ENCODE measurements around the gene WSB2. TPM values are rescaled to one million over a fixed set of nuclear protein-coding genes. Genes with fewer than 3 reads are reported as not detected.

The WSB2 gene
- total RNA-seq, 2 experiments from 2014 or later = 44.3 to 46.4 TPM

- H3K27me3 Mint-ChIP-seq = no peaks in the 10 kb centered on the region
- ChIA-PET CTCF (interaction anchor here (0.8 to 2.3 kb wide), 4 partner anchors 10 to 15 kb away, joined by 3 to 5 read pairs (median 4); no protein-coding TSS in a partner anchor), POLR2A (no interaction called here)
- H3K36me3 Mint-ChIP-seq (ENCODE audit: low read depth) = peaks cover 51% of the 10 kb centered on the region
- H3K9me3 Mint-ChIP-seq = peaks cover 2% of the 10 kb centered on the region
- H3K27ac Mint-ChIP-seq = no peak overlapping the region
- H3K4me3 Mint-ChIP-seq = no peak overlapping the region
- no peak for DNase-seq
- H3K4me1 Mint-ChIP-seq = peaks cover 11% of the 10 kb centered on the region
These were observed 16.9 kb downstream of the WSB2 start for GRCh38 chr12:118044075-118044474.

- H3K36me3 Mint-ChIP-seq (ENCODE audit: low read depth) = peaks cover 58% of the 10 kb centered on the region
These were observed 18.9 kb downstream of the WSB2 start for GRCh38 chr12:118042091-118042490.

GRCh38 chr12:118038137-118038536 lies 22.8 kb downstream of the WSB2 start:
- Mint-ChIP-seq H3K4me1 (peaks cover 25% of the 10 kb centered on the region), H3K4me3 (no peak overlapping the region), H3K9me3 (peaks cover 2% of the 10 kb centered on the region), H3K27me3 (no peaks in the 10 kb centered on the region), H3K27ac (no peak overlapping the region), H3K36me3 (ENCODE audit: low read depth) (peaks cover 71% of the 10 kb centered on the region)
- POLR2A ChIA-PET = no interaction called here
- no peak for DNase-seq
- CTCF ChIA-PET = interaction anchor here (1.1 kb wide), 1 partner anchor 26 kb away, joined by 4 read pairs; no protein-coding TSS in a partner anchor

More at GRCh38 chr12:118042091-118042490, 18.9 kb downstream of the WSB2 start:
- DNase-seq = no peak
- Mint-ChIP-seq H3K27me3 (no peaks in the 10 kb centered on the region), H3K4me3 (no peak overlapping the region), H3K9me3 (peaks cover 2% of the 10 kb centered on the region), H3K27ac (no peak overlapping the region), H3K4me1 (peaks cover 11% of the 10 kb centered on the region)
- CTCF ChIA-PET = no interaction called here
- POLR2A ChIA-PET = no interaction called here

- no peak for DNase-seq
- POLR2A ChIA-PET = no interaction called here
- peaks cover 26% of the 10 kb centered on the region for H3K4me1 Mint-ChIP-seq
- no peak overlapping the region for H3K27ac Mint-ChIP-seq
- peaks cover 67% of the 10 kb centered on the region for H3K36me3 Mint-ChIP-seq (ENCODE audit: low read depth)
- no peaks in the 10 kb centered on the region for H3K27me3 Mint-ChIP-seq
- CTCF ChIA-PET = no interaction called here
- no peak overlapping the region for H3K4me3 Mint-ChIP-seq
- H3K9me3 Mint-ChIP-seq = peaks cover 2% of the 10 kb centered on the region
These were observed 24.1 kb downstream of the WSB2 start for GRCh38 chr12:118036672-118037411.

GRCh38 chr12:118035190-118036041 lies 25.6 kb downstream of the WSB2 start:
- ChIA-PET POLR2A (interaction anchor here (0.7 kb wide), 1 partner anchor 160 kb away, joined by 3 read pairs; no protein-coding TSS in a partner anchor), CTCF (interaction anchor here (0.6 to 1.5 kb wide), 3 partner anchors 15 to 161 kb away, joined by 3 to 5 read pairs (median 4); no protein-coding TSS in a partner anchor)
- H3K4me3 Mint-ChIP-seq = no peak overlapping the region
- no peaks in the 10 kb centered on the region for H3K9me3 Mint-ChIP-seq
- H3K27ac Mint-ChIP-seq = peak overlapping the region; percentile 46
- H3K4me1 Mint-ChIP-seq = peaks cover 26% of the 10 kb centered on the region
- no peak for DNase-seq
- peaks cover 62% of the 10 kb centered on the region for H3K36me3 Mint-ChIP-seq (ENCODE audit: low read depth)
- no peaks in the 10 kb centered on the region for H3K27me3 Mint-ChIP-seq

- no peak overlapping the region for H3K4me3 Mint-ChIP-seq
- ChIA-PET CTCF (interaction anchor here (1.4 to 1.5 kb wide), 2 partner anchors 16 to 30 kb away, joined by 3 to 4 read pairs; no protein-coding TSS in a partner anchor), POLR2A (interaction anchor here (0.7 kb wide), 1 partner anchor 159 kb away, joined by 3 read pairs; no protein-coding TSS in a partner anchor)
- H3K36me3 Mint-ChIP-seq (ENCODE audit: low read depth) = peaks cover 68% of the 10 kb centered on the region
- H3K27me3 Mint-ChIP-seq = no peaks in the 10 kb centered on the region
- no peak overlapping the region for H3K27ac Mint-ChIP-seq
- H3K9me3 Mint-ChIP-seq = no peaks in the 10 kb centered on the region
- DNase-seq = no peak
- H3K4me1 Mint-ChIP-seq = peaks cover 26% of the 10 kb centered on the region
These were observed 26.4 kb downstream of the WSB2 start for GRCh38 chr12:118034429-118035189.

GRCh38 chr12:118033902-118034301 lies 27.1 kb downstream of the WSB2 start:
- ChIA-PET POLR2A (no interaction called here), CTCF (interaction anchor here (0.9 to 1.4 kb wide), 2 partner anchors 11 to 17 kb away, joined by 3 to 5 read pairs; no protein-coding TSS in a partner anchor)
- Mint-ChIP-seq H3K27me3 (no peaks in the 10 kb centered on the region), H3K27ac (peak overlapping the region; percentile 71), H3K9me3 (no peaks in the 10 kb centered on the region), H3K36me3 (ENCODE audit: low read depth) (peaks cover 66% of the 10 kb centered on the region), H3K4me3 (no peak overlapping the region), H3K4me1 (peaks cover 26% of the 10 kb centered on the region)
- no peak for DNase-seq

- Mint-ChIP-seq H3K4me3 (no peak overlapping the region), H3K4me1 (peaks cover 26% of the 10 kb centered on the region), H3K27me3 (no peaks in the 10 kb centered on the region), H3K27ac (peak overlapping the region; percentile 46), H3K9me3 (no peaks in the 10 kb centered on the region), H3K36me3 (ENCODE audit: low read depth) (peaks cover 63% of the 10 kb centered on the region)
- no peak for DNase-seq
- POLR2A ChIA-PET = no interaction called here
- CTCF ChIA-PET = interaction anchor here (0.9 to 1.1 kb wide), 2 partner anchors 11 kb away, joined by 3 to 5 read pairs; no protein-coding TSS in a partner anchor
These were observed 27.7 kb downstream of the WSB2 start for GRCh38 chr12:118033323-118033722.

- H3K27me3 Mint-ChIP-seq = no peaks in the 10 kb centered on the region
- H3K9me3 Mint-ChIP-seq = no peaks in the 10 kb centered on the region
- ChIA-PET CTCF (interaction anchor here (1.1 kb wide), 2 partner anchors 13 to 24 kb away, joined by 3 read pairs; no protein-coding TSS in a partner anchor), POLR2A (interaction anchor here (0.6 kb wide), 1 partner anchor 25 kb away, joined by 5 read pairs; no protein-coding TSS in a partner anchor)
- H3K4me1 Mint-ChIP-seq = peaks cover 26% of the 10 kb centered on the region
- H3K36me3 Mint-ChIP-seq (ENCODE audit: low read depth) = peaks cover 65% of the 10 kb centered on the region
- no peak overlapping the region for H3K4me3 Mint-ChIP-seq
- no peak for DNase-seq
- H3K27ac Mint-ChIP-seq = no peak overlapping the region
These were observed 28.8 kb downstream of the WSB2 start for GRCh38 chr12:118032188-118032587.

GRCh38 chr12:118029166-118029565 lies 31.8 kb downstream of the WSB2 start:
- H3K4me1 Mint-ChIP-seq = peaks cover 8% of the 10 kb centered on the region
- ChIA-PET CTCF (interaction anchor here (1.3 kb wide), 1 partner anchor 21 kb away, joined by 4 read pairs; no protein-coding TSS in a partner anchor), POLR2A (no interaction called here)
- no peak overlapping the region for H3K4me3 Mint-ChIP-seq
- no peaks in the 10 kb centered on the region for H3K27me3 Mint-ChIP-seq
- H3K9me3 Mint-ChIP-seq = no peaks in the 10 kb centered on the region
- H3K27ac Mint-ChIP-seq = no peak overlapping the region
- H3K36me3 Mint-ChIP-seq (ENCODE audit: low read depth) = peaks cover 68% of the 10 kb centered on the region
- DNase-seq = no peak

GRCh38 chr12:118025168-118025567 lies 35.8 kb downstream of the WSB2 start:
- no peak overlapping the region for H3K4me3 Mint-ChIP-seq
- CTCF ChIA-PET = no interaction called here
- no peak overlapping the region for H3K27ac Mint-ChIP-seq
- peaks cover 67% of the 10 kb centered on the region for H3K36me3 Mint-ChIP-seq (ENCODE audit: low read depth)
- no peak for DNase-seq
- H3K4me1 Mint-ChIP-seq = no peaks in the 10 kb centered on the region
- POLR2A ChIA-PET = no interaction called here
- H3K27me3 Mint-ChIP-seq = no peaks in the 10 kb centered on the region
- no peaks in the 10 kb centered on the region for H3K9me3 Mint-ChIP-seq

GRCh38 chr12:118023301-118023860 lies 37.6 kb downstream of the WSB2 start:
- Mint-ChIP-seq H3K36me3 (ENCODE audit: low read depth) (peaks cover 67% of the 10 kb centered on the region), H3K27ac (no peak overlapping the region), H3K27me3 (no peaks in the 10 kb centered on the region), H3K4me1 (peaks cover 6% of the 10 kb centered on the region), H3K9me3 (no peaks in the 10 kb centered on the region), H3K4me3 (no peak overlapping the region)
- CTCF ChIA-PET = interaction anchor here (1.3 kb wide), 1 partner anchor 10 kb away, joined by 5 read pairs; no protein-coding TSS in a partner anchor
- POLR2A ChIA-PET = no interaction called here
- no peak for DNase-seq
